H9 (cell line): ENCODE data around the gene FAXDC2. TPM values are rescaled to one million over a fixed set of nuclear protein-coding genes. Genes with fewer than 3 reads are reported as not detected.
A peak's percentile ranks its signal among the peaks of the same experiment; 100 is the strongest.

Experiments
- DNase-seq: peaks from one replicate; pipeline ENCODE4 v3.0.0-alpha.2; 2017
- H2AFZ ChIP-seq: one replicate; pipeline ENCODE4 v1.6.1; 2013; ENCODE audit warnings: mild to moderate bottlenecking, low read length, control low read depth, moderate library complexity
- H2AK5ac ChIP-seq: 2 replicates; pipeline ENCODE4 v1.6.1; 2013; ENCODE audit warnings: low read length, control low read depth, mixed read lengths; ENCODE audit not compliant: insufficient read length
- H2BK120ac ChIP-seq: one replicate; pipeline ENCODE4 v1.6.1; 2013; ENCODE audit warnings: low read depth, mild to moderate bottlenecking, low read length, control low read depth, inconsistent platforms; ENCODE audit not compliant: poor library complexity, severe bottlenecking
- H2BK12ac ChIP-seq: 2 replicates; pipeline ENCODE4 v1.6.1; 2013; ENCODE audit warnings: low read length, control low read depth, mixed read lengths, low read depth; ENCODE audit not compliant: insufficient read length
- H2BK15ac ChIP-seq: 2 replicates; pipeline ENCODE4 v1.6.1; 2013; ENCODE audit warnings: low read depth, low read length, control low read depth
- H2BK20ac ChIP-seq: one replicate; pipeline ENCODE4 v1.6.1; 2013; ENCODE audit warnings: low read depth, mild to moderate bottlenecking, low read length, control low read depth, inconsistent platforms; ENCODE audit not compliant: poor library complexity, severe bottlenecking
- H2BK5ac ChIP-seq: 2 replicates; pipeline ENCODE4 v1.6.1; 2013; ENCODE audit warnings: low read length, control low read depth, mixed read lengths; ENCODE audit not compliant: insufficient read length
- H3K14ac ChIP-seq: 2 replicates; pipeline ENCODE4 v1.6.1; 2013; ENCODE audit warnings: low read length, control low read depth; ENCODE audit not compliant: insufficient read depth
- H3K18ac ChIP-seq: 2 replicates; pipeline ENCODE4 v1.6.1; 2013; ENCODE audit warnings: low read depth, mild to moderate bottlenecking, mixed read lengths, low read length, control low read depth; ENCODE audit not compliant: insufficient read length
- H3K23ac ChIP-seq: 2 replicates; pipeline ENCODE4 v1.6.1; 2013; ENCODE audit warnings: low read length, control low read depth, mixed read lengths, low read depth; ENCODE audit not compliant: insufficient read length
- H3K23me2 ChIP-seq: 2 replicates; pipeline ENCODE4 v1.6.1; 2013; ENCODE audit warnings: low read depth, mild to moderate bottlenecking, mixed read lengths, low read length, control low read depth; ENCODE audit not compliant: insufficient read length, poor library complexity, severe bottlenecking
- H3K27ac ChIP-seq: 2 replicates; pipeline ENCODE4 v1.5.1; 2013; ENCODE audit warnings: low read length, control low read depth, mixed read lengths, low read depth; ENCODE audit not compliant: insufficient read length
- H3K27me3 ChIP-seq: 2 replicates; pipeline ENCODE4 v1.6.1; 2013; ENCODE audit warnings: low read length, control low read depth, inconsistent platforms; ENCODE audit not compliant: insufficient read depth
- H3K4ac ChIP-seq: 2 replicates; pipeline ENCODE4 v1.6.1; 2013; ENCODE audit warnings: low read depth, mild to moderate bottlenecking, control low read depth, inconsistent platforms, low read length, moderate library complexity
- H3K4me1 ChIP-seq: 2 replicates; pipeline ENCODE4 v1.6.1; 2013; ENCODE audit warnings: low read length, control low read depth, inconsistent platforms; ENCODE audit not compliant: insufficient read depth
- H3K4me2 ChIP-seq: 2 replicates; pipeline ENCODE4 v1.6.1; 2013; ENCODE audit warnings: low read length, control low read depth, mixed read lengths; ENCODE audit not compliant: insufficient read length, insufficient read depth
- H3K56ac ChIP-seq: 2 replicates; pipeline ENCODE4 v1.6.1; 2013; ENCODE audit warnings: low read depth, mild to moderate bottlenecking, mixed read lengths, low read length, control low read depth; ENCODE audit not compliant: insufficient read length
- H3K79me1 ChIP-seq: 2 replicates; pipeline ENCODE4 v1.6.1; 2013; ENCODE audit warnings: low read depth, mild to moderate bottlenecking, moderate library complexity, low read length, control low read depth, inconsistent platforms; ENCODE audit not compliant: insufficient read depth, poor library complexity, severe bottlenecking
- H3K79me2 ChIP-seq: 2 replicates; pipeline ENCODE4 v1.6.1; 2013; ENCODE audit warnings: low read length, control low read depth, inconsistent platforms; ENCODE audit not compliant: insufficient read depth
- H3K9ac ChIP-seq: 2 replicates; pipeline ENCODE4 v1.6.1; 2013; ENCODE audit warnings: low read length, control low read depth, mixed read lengths; ENCODE audit not compliant: insufficient read length; ENCODE audit errors: extremely low read depth
- H3K9me3 ChIP-seq: one replicate; pipeline ENCODE4 v1.6.1; 2013; ENCODE audit warnings: low read depth, low read length, inconsistent platforms; ENCODE audit not compliant: control insufficient read depth
- H3T11ph ChIP-seq: one replicate; pipeline ENCODE4 v1.6.1; 2013; ENCODE audit warnings: mild to moderate bottlenecking, low read length, control low read depth, inconsistent platforms
- H4K20me1 ChIP-seq: one replicate; pipeline ENCODE4 v1.6.1; 2013; ENCODE audit not compliant: control insufficient read depth, insufficient read length, insufficient read depth
- H4K5ac ChIP-seq: 2 replicates; pipeline ENCODE4 v1.6.1; 2013; ENCODE audit warnings: low read depth, mild to moderate bottlenecking, mixed read lengths, low read length, control low read depth; ENCODE audit not compliant: insufficient read length
- H4K8ac ChIP-seq: replicated peaks from 2 replicates; pipeline ENCODE4 v1.6.1; 2013; ENCODE audit warnings: low read length, control low read depth, mixed read lengths, low read depth; ENCODE audit not compliant: insufficient read length
- H4K91ac ChIP-seq: 2 replicates; pipeline ENCODE4 v1.6.1; 2013; ENCODE audit warnings: low read depth, mild to moderate bottlenecking, moderate library complexity, mixed read lengths, low read length, control low read depth; ENCODE audit not compliant: insufficient read length
- H3K27ac Mint-ChIP-seq, 3 experiments: 2 replicates in 2 of 3; 3 replicates in 1 of 3; pipeline ENCODE4 v1.8.0; 2020 to 2021; ENCODE audit warnings: mixed read lengths in 3 of 3, mild to moderate bottlenecking in 1 of 3, moderate library complexity in 1 of 3
- H3K27me3 Mint-ChIP-seq: 2 replicates; pipeline ENCODE4 v1.8.0; 2021; ENCODE audit warnings: low read depth, mild to moderate bottlenecking, moderate library complexity, mixed read lengths
- H3K36me3 Mint-ChIP-seq, 3 experiments: 2 replicates in 2 of 3; 3 replicates in 1 of 3; pipeline ENCODE4 v1.8.0; 2020 to 2021; ENCODE audit warnings: low read depth in 3 of 3, mixed read lengths in 3 of 3; ENCODE audit not compliant: insufficient read depth in 1 of 3
- H3K4me1 Mint-ChIP-seq, 2 experiments: 2 replicates each; pipeline ENCODE4 v1.8.0; 2020; ENCODE audit warnings: mixed read lengths in 2 of 2
- H3K4me3 Mint-ChIP-seq, 2 experiments: 2 replicates in 1 of 2; 3 replicates in 1 of 2; pipeline ENCODE4 v1.8.0; 2020 to 2021; ENCODE audit warnings: mild to moderate bottlenecking in 2 of 2, mixed read lengths in 2 of 2, moderate library complexity in 1 of 2
- H3K9me3 Mint-ChIP-seq, 2 experiments: 2 replicates in 1 of 2; 3 replicates in 1 of 2; pipeline ENCODE4 v1.8.0; 2020; ENCODE audit warnings: mild to moderate bottlenecking in 2 of 2, mixed read lengths in 2 of 2, moderate library complexity in 1 of 2
- WGBS: extraction: QIAGEN DNeasy Blood & Tissue Kit; methylation state at CpG from one replicate; pipeline ENCODE4 v1.1.7; 2013; ENCODE audit warnings: missing lambda C conversion rate, low lambda C conversion rate, mixed read lengths; ENCODE audit not compliant: insufficient read length; ENCODE audit errors: extremely low coverage; 5-methylcytosine and 5-hydroxymethylcytosine counted together
- total RNA-seq: library from RNA; stranded (reverse); gene quantifications from 2 replicates; pipeline ENCODE4 v1.2.1, GENCODE V29; 2021
- TF ChIP-seq, protein P1 (sequence below): fragments of 200-600 bp; sonication (generic); conservative IDR thresholded peaks from 3 replicates; pipeline ENCODE4 v1.8.0; 2021; ENCODE audit warnings: antibody characterized with exemption, mild to moderate bottlenecking

Gene FAXDC2
- total RNA-seq, 1 experiment from 2014 or later, result 3.0 TPM

DNA sequence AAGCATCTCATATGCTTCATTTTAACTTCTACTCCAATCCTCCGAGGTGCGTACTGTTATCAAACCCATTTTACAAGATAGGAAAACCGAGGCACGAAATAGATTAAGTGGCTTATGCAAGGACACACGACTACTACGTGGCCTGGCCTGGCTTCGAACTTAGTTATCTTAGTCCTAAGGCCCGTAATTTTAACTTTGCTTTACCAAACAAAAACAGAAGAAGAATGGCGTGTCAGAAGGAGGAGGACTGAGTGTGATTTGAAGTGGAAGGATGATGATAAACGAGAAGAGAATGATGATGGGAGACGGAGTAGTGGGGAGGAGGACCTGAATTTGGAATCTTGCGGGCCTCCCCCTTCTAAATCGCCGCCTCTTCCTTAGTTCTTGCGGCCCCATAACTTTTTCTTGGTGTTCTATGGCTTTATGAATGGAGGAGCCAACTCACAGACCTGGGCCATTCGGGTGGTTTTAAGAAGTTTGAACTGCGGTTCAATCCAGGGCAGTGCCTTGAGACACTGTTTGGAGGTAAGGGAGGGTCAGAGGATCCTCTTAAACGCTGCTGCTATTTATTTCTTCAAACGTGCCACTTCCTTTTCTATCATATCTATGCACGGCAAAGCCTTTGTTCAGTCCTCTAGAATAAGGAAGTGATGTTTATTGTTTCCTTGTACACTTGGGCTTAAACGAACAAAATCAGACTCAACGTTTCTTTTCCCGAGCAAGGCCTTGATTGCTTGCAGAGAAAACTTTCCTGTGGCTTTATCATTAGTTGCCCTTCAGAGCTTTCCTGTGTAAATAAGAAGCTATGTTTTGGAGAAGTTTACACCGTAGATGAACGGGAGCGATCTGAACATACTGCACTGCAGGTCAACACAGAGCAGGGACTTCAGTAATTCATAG, 8.8 kb upstream of the FAXDC2 start:
- no peaks in the 10 kb centered on the region for H4K20me1 ChIP-seq
- WGBS, result 100% methylated on average over 1 of the region's 26 CpGs

More for the DNA sequence above, 8.8 kb upstream of the FAXDC2 start:
- Histone ChIP-seq H3K4ac (no peak overlapping the region), H2BK12ac (no peak overlapping the region), H3K9ac (peak overlapping the region; percentile 94), H2AK5ac (no peak overlapping the region), H2BK15ac (no peak overlapping the region), H4K91ac (no peak overlapping the region), H3T11ph (no peak overlapping the region), H3K9me3 (no peaks in the 10 kb centered on the region), H2BK120ac (no peak overlapping the region), H3K4me1 (peaks cover 9% of the 10 kb centered on the region), H4K5ac (peak overlapping the region; percentile 57), H3K18ac (peak overlapping the region; percentile 21), H3K4me2 (peak overlapping the region; percentile 97), H3K23ac (no peak overlapping the region), H3K23me2 (peaks cover 19% of the 10 kb centered on the region), H2BK5ac (peak overlapping the region; percentile 79), H3K27me3 (no peaks in the 10 kb centered on the region), H4K8ac (no peak overlapping the region), H2AFZ (no peak overlapping the region), H3K79me2 (peaks cover 29% of the 10 kb centered on the region), H3K14ac (no peak overlapping the region; the same call in 1 of the 2 replicates), H3K27ac (no peak overlapping the region), H3K79me1 (peaks cover 5% of the 10 kb centered on the region), H2BK20ac (no peak overlapping the region), H3K56ac (no peak overlapping the region)
- no peak for DNase-seq
- Mint-ChIP-seq H3K4me1 (peaks cover 24 to 26% of the 10 kb centered on the region in 2 experiments), H3K36me3 (peaks cover 10 to 19% (median 15%) of the 10 kb centered on the region in 3 experiments), H3K4me3 (peak overlapping the region; percentile 87 to 95), H3K9me3 (no peaks in the 10 kb centered on the region), H3K27ac (peak overlapping the region; percentile 65 to 100 (median 76)), H3K27me3 (no peaks in the 10 kb centered on the region)
- TF ChIP-seq, protein P1, sequence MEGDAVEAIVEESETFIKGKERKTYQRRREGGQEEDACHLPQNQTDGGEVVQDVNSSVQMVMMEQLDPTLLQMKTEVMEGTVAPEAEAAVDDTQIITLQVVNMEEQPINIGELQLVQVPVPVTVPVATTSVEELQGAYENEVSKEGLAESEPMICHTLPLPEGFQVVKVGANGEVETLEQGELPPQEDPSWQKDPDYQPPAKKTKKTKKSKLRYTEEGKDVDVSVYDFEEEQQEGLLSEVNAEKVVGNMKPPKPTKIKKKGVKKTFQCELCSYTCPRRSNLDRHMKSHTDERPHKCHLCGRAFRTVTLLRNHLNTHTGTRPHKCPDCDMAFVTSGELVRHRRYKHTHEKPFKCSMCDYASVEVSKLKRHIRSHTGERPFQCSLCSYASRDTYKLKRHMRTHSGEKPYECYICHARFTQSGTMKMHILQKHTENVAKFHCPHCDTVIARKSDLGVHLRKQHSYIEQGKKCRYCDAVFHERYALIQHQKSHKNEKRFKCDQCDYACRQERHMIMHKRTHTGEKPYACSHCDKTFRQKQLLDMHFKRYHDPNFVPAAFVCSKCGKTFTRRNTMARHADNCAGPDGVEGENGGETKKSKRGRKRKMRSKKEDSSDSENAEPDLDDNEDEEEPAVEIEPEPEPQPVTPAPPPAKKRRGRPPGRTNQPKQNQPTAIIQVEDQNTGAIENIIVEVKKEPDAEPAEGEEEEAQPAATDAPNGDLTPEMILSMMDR, result no peak
